Effector memory CD8-positive, alpha-beta T cell (primary cell): ENCODE data around the gene OSCAR.
A peak's percentile ranks its signal among the peaks of the same experiment; 100 is the strongest.

Source experiments
- ATAC-seq: fragments of 150-1000 bp; cut with Tn5 transposase; replicated peaks from 2 replicates; pipeline ENCODE4 v1.10.0; 2021; ENCODE audit warnings: mild to moderate bottlenecking, moderate library complexity
- DNase-seq, 3 experiments: peaks; one replicate each; pipeline ENCODE4 v3.0.0; 2021
- H3K27ac Mint-ChIP-seq, 2 donors: one replicate each; pipeline ENCODE4 v1.8.0; 2022; ENCODE audit warnings: mild to moderate bottlenecking in 2 of 2, mixed read lengths in 2 of 2, moderate library complexity in 2 of 2
- H3K27me3 Mint-ChIP-seq, 2 donors: one replicate each; pipeline ENCODE4 v1.8.0; 2022; ENCODE audit warnings: mixed read lengths in 2 of 2
- H3K36me3 Mint-ChIP-seq: one replicate; pipeline ENCODE4 v1.8.0; 2022; ENCODE audit warnings: mild to moderate bottlenecking, moderate library complexity, mixed read lengths; ENCODE audit not compliant: insufficient read depth
- H3K4me1 Mint-ChIP-seq, 2 donors: one replicate each; pipeline ENCODE4 v1.8.0; 2022; ENCODE audit warnings: low read depth in 2 of 2, mixed read lengths in 2 of 2
- H3K4me3 Mint-ChIP-seq, 2 donors: one replicate each; pipeline ENCODE4 v1.8.0; 2022; ENCODE audit warnings: mild to moderate bottlenecking in 2 of 2, mixed read lengths in 2 of 2, moderate library complexity in 2 of 2
- H3K9me3 Mint-ChIP-seq, 2 donors: one replicate each; pipeline ENCODE4 v1.8.0; 2022; ENCODE audit warnings: mixed read lengths in 2 of 2
- total RNA-seq, 9 experiments: gene quantifications; one replicate each; lab custom pipeline; 2026; lab: John Stamatoyannopoulos, UW

The OSCAR gene
- total RNA-seq = 0 to 0.74 (median 0.18) reads per million in 9 experiments

GRCh38 chr19:54100561-54100960, at the start of gene OSCAR:
Gene OSCAR, minus strand, starts transcription at chr19:54100803. Its CDS starts 11 bp downstream, at chr19:54100792.
- Mint-ChIP-seq H3K36me3 (peaks cover 36% of the 10 kb centered on the region), H3K4me3 (peak within 1 kb of the TSS; percentile 49 to 65), H3K9me3 (no peaks in the 10 kb centered on the region), H3K27ac (peak within 1 kb of the TSS; percentile 10 to 15), H3K4me1 (peaks cover 21 to 37% of the 10 kb centered on the region in 2 donors), H3K27me3 (no peaks in the 10 kb centered on the region)
- ATAC-seq (no peak), DNase-seq (no peak)

GRCh38 chr19:54149021-54149812, 48.6 kb upstream of the OSCAR start:
- no peaks in the 10 kb centered on the region for H3K9me3 Mint-ChIP-seq
- H3K4me3 Mint-ChIP-seq = no peak overlapping the region
- DNase-seq = no peak
- ATAC-seq = no peak
- peaks cover 54% of the 10 kb centered on the region for H3K36me3 Mint-ChIP-seq
- H3K27ac Mint-ChIP-seq = peak overlapping the region; percentile 33 to 78
- no peaks in the 10 kb centered on the region for H3K27me3 Mint-ChIP-seq
- H3K4me1 Mint-ChIP-seq = peaks cover 7 to 12% of the 10 kb centered on the region in 2 donors

GRCh38 chr19:54148158-54148557, 47.6 kb upstream of the OSCAR start:
- Mint-ChIP-seq H3K27me3 (no peaks in the 10 kb centered on the region), H3K36me3 (peaks cover 54% of the 10 kb centered on the region), H3K4me1 (peaks cover 7 to 8% of the 10 kb centered on the region in 2 donors), H3K9me3 (no peaks in the 10 kb centered on the region), H3K4me3 (no peak overlapping the region), H3K27ac (peak overlapping the region; percentile 35 to 78)
- no peak for DNase-seq
- no peak for ATAC-seq

- peak overlapping the region in 1 of 2 donors; percentile 35 for H3K27ac Mint-ChIP-seq
Observed at GRCh38 chr19:54147676-54148075, 47.1 kb upstream of the OSCAR start.

GRCh38 chr19:54145541-54146158, 45.0 kb upstream of the OSCAR start:
- peaks cover 15 to 18% of the 10 kb centered on the region in 2 donors for H3K4me1 Mint-ChIP-seq
- ATAC-seq (no peak), DNase-seq (no peak)
- no peaks in the 10 kb centered on the region for H3K9me3 Mint-ChIP-seq
- H3K27me3 Mint-ChIP-seq = no peaks in the 10 kb centered on the region
- H3K4me3 Mint-ChIP-seq = no peak overlapping the region
- no peak overlapping the region for H3K27ac Mint-ChIP-seq
- peaks cover 58% of the 10 kb centered on the region for H3K36me3 Mint-ChIP-seq

More at GRCh38 chr19:54147676-54148075, 47.1 kb upstream of the OSCAR start:
- Mint-ChIP-seq H3K4me1 (peaks cover 7% of the 10 kb centered on the region in 2 donors), H3K27me3 (no peaks in the 10 kb centered on the region), H3K9me3 (no peaks in the 10 kb centered on the region), H3K4me3 (no peak overlapping the region), H3K36me3 (peaks cover 57% of the 10 kb centered on the region)
- ATAC-seq = no peak
- DNase-seq = no peak

GRCh38 chr19:54142166-54142780, 41.7 kb upstream of the OSCAR start:
- peak overlapping the region in 1 of 2 donors; percentile 79 for H3K27ac Mint-ChIP-seq
- H3K4me1 Mint-ChIP-seq = peaks cover 32 to 38% of the 10 kb centered on the region in 2 donors
- H3K36me3 Mint-ChIP-seq = peaks cover 60% of the 10 kb centered on the region
- no peaks in the 10 kb centered on the region for H3K27me3 Mint-ChIP-seq
- H3K4me3 Mint-ChIP-seq = no peak overlapping the region
- H3K9me3 Mint-ChIP-seq = no peaks in the 10 kb centered on the region
- no peak for ATAC-seq
- no peak for DNase-seq

GRCh38 chr19:54141356-54141755, 40.8 kb upstream of the OSCAR start:
- ATAC-seq (no peak), DNase-seq (no peak)
- peaks cover 58% of the 10 kb centered on the region for H3K36me3 Mint-ChIP-seq
- no peak overlapping the region for H3K4me3 Mint-ChIP-seq
- H3K4me1 Mint-ChIP-seq = peaks cover 37 to 44% of the 10 kb centered on the region in 2 donors
- no peaks in the 10 kb centered on the region for H3K27me3 Mint-ChIP-seq
- no peaks in the 10 kb centered on the region for H3K9me3 Mint-ChIP-seq
- peak overlapping the region; percentile 79 to 89 for H3K27ac Mint-ChIP-seq

GRCh38 chr19:54138489-54139256, 38.1 kb upstream of the OSCAR start:
- DNase-seq (no peak), ATAC-seq (no peak)
- H3K27ac Mint-ChIP-seq = peak overlapping the region; percentile 89 to 98
- H3K36me3 Mint-ChIP-seq = peaks cover 41% of the 10 kb centered on the region
- no peaks in the 10 kb centered on the region for H3K27me3 Mint-ChIP-seq
- H3K4me1 Mint-ChIP-seq = peaks cover 45 to 47% of the 10 kb centered on the region in 2 donors
- peak overlapping the region; percentile 86 to 95 for H3K4me3 Mint-ChIP-seq
- H3K9me3 Mint-ChIP-seq = no peaks in the 10 kb centered on the region

- Mint-ChIP-seq H3K27ac (peak within 1 kb of the TSS; percentile 89 to 98), H3K4me3 (peak within 1 kb of the TSS; percentile 86 to 95), H3K9me3 (no peaks in the 10 kb centered on the region), H3K4me1 (peaks cover 45 to 46% of the 10 kb centered on the region in 2 donors), H3K27me3 (no peaks in the 10 kb centered on the region), H3K36me3 (peaks cover 36% of the 10 kb centered on the region)
- ATAC-seq (no peak), DNase-seq (peak; percentile 32 to 45 (median 33))
Observed at GRCh38 chr19:54137699-54138488, 37.3 kb upstream of the OSCAR start, which contains the start of gene CNOT3. Gene CNOT3, plus strand, starts transcription at chr19:54137762. Its CDS starts 5,217 bp downstream, at chr19:54142979.

GRCh38 chr19:54136864-54137698, 36.5 kb upstream of the OSCAR start:
- peaks cover 41 to 42% of the 10 kb centered on the region in 2 donors for H3K4me1 Mint-ChIP-seq
- H3K27ac Mint-ChIP-seq = peak overlapping the region; percentile 89 to 98
- ATAC-seq = peak; percentile 77
- peak overlapping the region; percentile 86 to 95 for H3K4me3 Mint-ChIP-seq
- H3K36me3 Mint-ChIP-seq = peaks cover 40% of the 10 kb centered on the region
- no peaks in the 10 kb centered on the region for H3K9me3 Mint-ChIP-seq
- no peaks in the 10 kb centered on the region for H3K27me3 Mint-ChIP-seq
- DNase-seq = peak; percentile 97 to 99 (median 98)

GRCh38 chr19:54136086-54136863, 35.7 kb upstream of the OSCAR start:
- Mint-ChIP-seq H3K9me3 (no peaks in the 10 kb centered on the region), H3K4me1 (peaks cover 37 to 39% of the 10 kb centered on the region in 2 donors), H3K36me3 (peaks cover 37% of the 10 kb centered on the region), H3K27ac (peak overlapping the region in 1 of 2 donors; percentile 98), H3K27me3 (no peaks in the 10 kb centered on the region), H3K4me3 (peak overlapping the region; percentile 86 to 95)
- DNase-seq (no peak), ATAC-seq (no peak)
